ENCODE measurements around the gene HERC6.

DNA sequence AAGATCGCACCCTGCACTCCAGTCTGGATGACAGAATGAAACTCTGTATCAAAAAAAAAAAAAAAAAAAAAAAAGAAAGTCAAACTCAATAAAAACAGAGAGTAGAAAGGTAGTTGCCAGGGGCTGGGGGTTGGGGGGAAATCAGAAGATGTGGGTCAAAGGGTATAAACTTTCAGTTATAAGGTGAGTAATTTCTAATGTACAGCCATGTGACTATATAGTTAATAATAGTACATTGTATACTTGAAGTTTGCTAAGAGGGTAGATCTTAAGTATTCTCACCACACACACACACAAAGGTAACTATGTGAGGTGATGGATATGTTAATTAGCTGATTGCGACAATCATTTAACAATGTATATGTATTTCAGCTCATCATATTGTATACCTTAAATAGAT lies 11.5 kb downstream of the HERC6 start:
- no peak for TF ChIP-seq POLR2A (IDR thresholded peaks at IDR 0.05)
- TF ChIP-seq CTCF (IDR thresholded peaks at IDR 0.05): no peak
- TF ChIP-seq EP300 (IDR thresholded peaks at IDR 0.05): no peak

Data from upper lobe of left lung (tissue), 4 donors.